Measurements from ENCODE around the gene TGM1. TPM values are rescaled to one million over a fixed set of nuclear protein-coding genes. Genes with fewer than 3 reads are reported as not detected.

TGM1 gene
- total RNA-seq, 1 experiment from 2014 or later: 2.9 TPM

DNA sequence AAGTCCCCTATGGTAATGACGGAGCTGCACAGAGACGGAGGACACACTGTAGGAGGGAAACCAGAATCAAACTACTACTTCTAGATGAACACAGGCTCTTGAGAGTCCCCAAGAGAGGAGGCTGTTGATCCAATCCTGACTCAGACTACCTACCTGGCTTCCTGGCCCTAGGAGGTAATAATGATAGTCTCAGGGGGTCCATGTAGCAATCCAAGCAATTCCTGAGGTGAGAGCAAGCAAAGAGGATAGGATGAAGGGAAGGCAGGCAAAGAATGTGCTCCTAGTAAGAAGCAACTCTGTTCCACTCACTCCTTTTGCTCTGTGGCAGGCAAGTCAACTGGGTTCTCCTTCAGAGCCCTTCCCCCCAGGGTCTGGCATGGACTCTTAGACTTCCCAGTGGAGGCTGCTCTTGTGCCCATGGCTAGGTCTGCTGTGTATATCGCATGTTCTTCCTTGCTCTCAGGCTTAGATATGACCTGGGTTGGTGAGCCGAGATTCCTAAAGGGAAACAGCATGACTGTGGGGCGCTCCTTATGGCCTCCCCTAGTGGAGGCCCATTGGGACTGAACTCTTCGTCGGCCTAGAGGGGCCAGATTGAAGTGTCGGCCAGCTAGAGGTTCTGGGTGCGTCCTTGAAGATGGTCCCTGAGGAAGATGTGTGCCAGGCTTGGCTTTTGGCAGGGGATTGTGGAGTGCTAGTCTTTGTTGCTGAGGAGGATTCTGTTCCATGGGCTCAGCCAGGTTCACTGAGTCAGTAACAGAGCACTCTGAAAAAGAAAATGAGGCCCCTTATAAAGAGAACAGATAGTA is 22.7 kb downstream of the TGM1 start:
- Histone ChIP-seq H3K4me2 (ENCODE audit: insufficient read depth, insufficient read length, low read length) (no peak overlapping the region), H2BK12ac (ENCODE audit: insufficient read length, low read depth, low read length) (no peak overlapping the region), H4K91ac (ENCODE audit: insufficient read length, low read depth, low read length) (no peak overlapping the region), H3K4me1 (ENCODE audit: insufficient read depth, low read length) (no peaks in the 10 kb centered on the region), H2BK5ac (ENCODE audit: insufficient read length, low read length) (no peak overlapping the region), H2AK5ac (ENCODE audit: insufficient read length, low read length) (no peak overlapping the region), H3K27ac (ENCODE audit: insufficient read length, low read depth, low read length) (no peak overlapping the region), H2AFZ (ENCODE audit: low read length) (no peak overlapping the region), H3K23ac (ENCODE audit: insufficient read length, low read depth, low read length) (no peak overlapping the region), H3K56ac (ENCODE audit: insufficient read length, low read depth, low read length) (no peak overlapping the region), H3K27me3 (ENCODE audit: insufficient read depth, low read length) (no peaks in the 10 kb centered on the region), H2BK120ac (ENCODE audit: low read depth, low read length, poor library complexity, severe bottlenecking) (no peak overlapping the region), H3K9ac (ENCODE audit: extremely low read depth, insufficient read length, low read length) (no peak overlapping the region), H4K20me1 (ENCODE audit: control insufficient read depth, insufficient read depth, insufficient read length) (peaks cover 2% of the 10 kb centered on the region), H3T11ph (ENCODE audit: low read length) (no peak overlapping the region), H3K23me2 (ENCODE audit: insufficient read length, low read depth, low read length, poor library complexity, severe bottlenecking) (peaks cover 6% of the 10 kb centered on the region), H2BK15ac (ENCODE audit: low read depth, low read length) (no peak overlapping the region), H4K5ac (ENCODE audit: insufficient read length, low read depth, low read length) (no peak overlapping the region), H3K79me2 (ENCODE audit: insufficient read depth, low read length) (no peaks in the 10 kb centered on the region), H3K79me1 (ENCODE audit: insufficient read depth, low read depth, low read length, poor library complexity, severe bottlenecking) (no peaks in the 10 kb centered on the region), H3K14ac (ENCODE audit: insufficient read depth, low read length) (no peak overlapping the region), H2BK20ac (ENCODE audit: low read depth, low read length, poor library complexity, severe bottlenecking) (no peak overlapping the region), H3K9me3 (ENCODE audit: control insufficient read depth, low read depth, low read length) (no peaks in the 10 kb centered on the region), H4K8ac (replicated peaks; ENCODE audit: insufficient read length, low read depth, low read length) (no peak overlapping the region), H3K4ac (ENCODE audit: low read depth, low read length) (no peak overlapping the region), H3K18ac (ENCODE audit: insufficient read length, low read depth, low read length) (no peak overlapping the region)
- no peak for DNase-seq
- H3K4me1 Mint-ChIP-seq: peaks cover 11 to 12% of the 10 kb centered on the region in 2 experiments
- H3K27ac Mint-ChIP-seq: no peak overlapping the region
- peaks cover 35 to 58% (median 54%) of the 10 kb centered on the region in 3 experiments; a peak in 6 of 7 replicates for H3K36me3 Mint-ChIP-seq (ENCODE audit: insufficient read depth in 1 of 3, low read depth in 3 of 3)
- H3K4me3 Mint-ChIP-seq: peak overlapping the region; percentile 71 to 92
- TF ChIP-seq, protein P1, sequence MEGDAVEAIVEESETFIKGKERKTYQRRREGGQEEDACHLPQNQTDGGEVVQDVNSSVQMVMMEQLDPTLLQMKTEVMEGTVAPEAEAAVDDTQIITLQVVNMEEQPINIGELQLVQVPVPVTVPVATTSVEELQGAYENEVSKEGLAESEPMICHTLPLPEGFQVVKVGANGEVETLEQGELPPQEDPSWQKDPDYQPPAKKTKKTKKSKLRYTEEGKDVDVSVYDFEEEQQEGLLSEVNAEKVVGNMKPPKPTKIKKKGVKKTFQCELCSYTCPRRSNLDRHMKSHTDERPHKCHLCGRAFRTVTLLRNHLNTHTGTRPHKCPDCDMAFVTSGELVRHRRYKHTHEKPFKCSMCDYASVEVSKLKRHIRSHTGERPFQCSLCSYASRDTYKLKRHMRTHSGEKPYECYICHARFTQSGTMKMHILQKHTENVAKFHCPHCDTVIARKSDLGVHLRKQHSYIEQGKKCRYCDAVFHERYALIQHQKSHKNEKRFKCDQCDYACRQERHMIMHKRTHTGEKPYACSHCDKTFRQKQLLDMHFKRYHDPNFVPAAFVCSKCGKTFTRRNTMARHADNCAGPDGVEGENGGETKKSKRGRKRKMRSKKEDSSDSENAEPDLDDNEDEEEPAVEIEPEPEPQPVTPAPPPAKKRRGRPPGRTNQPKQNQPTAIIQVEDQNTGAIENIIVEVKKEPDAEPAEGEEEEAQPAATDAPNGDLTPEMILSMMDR (conservative IDR thresholded peaks at IDR 0.05): no peak
- peaks cover 6% of the 10 kb centered on the region; the same call in 1 of the 2 replicates for H3K27me3 Mint-ChIP-seq (ENCODE audit: low read depth)
- H3K9me3 Mint-ChIP-seq: no peaks in the 10 kb centered on the region
- WGBS (ENCODE audit: extremely low coverage, insufficient read length, low lambda C conversion rate): no CpG with 5 or more reads among the region's 9 CpGs
